Esophagus mucosa (tissue), 1 donor: ENCODE results near the gene WNT3A. TPM values are rescaled to one million over a fixed set of nuclear protein-coding genes. Genes with fewer than 3 reads are reported as not detected.
"Not testable (repeated sequence)": the region's sequence is repeated elsewhere in the genome, so short reads cannot be mapped to it uniquely, and the experiment has no call there.

Experiments used
- ATAC-seq: fragments of 200-7000 bp; cut with Tn5 transposase; one replicate; pipeline ENCODE4 v1.9.1; 2020
- total RNA-seq: library from RNA; stranded (reverse); gene quantifications from one replicate; pipeline ENCODE4 v1.2.4, GENCODE V29; 2023
- donor health status: DM: yes; HTN: yes; CAD: no.

WNT3A gene, protein sequence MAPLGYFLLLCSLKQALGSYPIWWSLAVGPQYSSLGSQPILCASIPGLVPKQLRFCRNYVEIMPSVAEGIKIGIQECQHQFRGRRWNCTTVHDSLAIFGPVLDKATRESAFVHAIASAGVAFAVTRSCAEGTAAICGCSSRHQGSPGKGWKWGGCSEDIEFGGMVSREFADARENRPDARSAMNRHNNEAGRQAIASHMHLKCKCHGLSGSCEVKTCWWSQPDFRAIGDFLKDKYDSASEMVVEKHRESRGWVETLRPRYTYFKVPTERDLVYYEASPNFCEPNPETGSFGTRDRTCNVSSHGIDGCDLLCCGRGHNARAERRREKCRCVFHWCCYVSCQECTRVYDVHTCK
- 0.44 TPM for total RNA-seq

DNA sequence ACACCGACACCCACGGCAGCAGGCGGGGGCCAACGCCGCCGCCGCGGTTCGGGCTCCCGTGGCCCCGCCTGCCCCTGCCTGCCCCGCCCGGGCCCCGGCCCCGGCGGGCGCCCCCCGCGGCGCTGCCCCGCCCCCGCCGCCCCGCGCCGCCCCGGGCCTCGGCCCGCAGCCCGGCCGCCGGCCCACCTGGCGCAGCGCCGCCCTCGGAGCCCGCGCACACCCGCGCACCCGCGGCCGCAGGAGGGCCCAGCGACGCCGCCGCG is at the start of gene WNT3A:
TSS of gene WNT3A (plus strand) at position 213 of the 263 bp plus-strand sequence. CDS start 131 bp downstream, outside the sequence.
- no peak for ATAC-seq

DNA sequence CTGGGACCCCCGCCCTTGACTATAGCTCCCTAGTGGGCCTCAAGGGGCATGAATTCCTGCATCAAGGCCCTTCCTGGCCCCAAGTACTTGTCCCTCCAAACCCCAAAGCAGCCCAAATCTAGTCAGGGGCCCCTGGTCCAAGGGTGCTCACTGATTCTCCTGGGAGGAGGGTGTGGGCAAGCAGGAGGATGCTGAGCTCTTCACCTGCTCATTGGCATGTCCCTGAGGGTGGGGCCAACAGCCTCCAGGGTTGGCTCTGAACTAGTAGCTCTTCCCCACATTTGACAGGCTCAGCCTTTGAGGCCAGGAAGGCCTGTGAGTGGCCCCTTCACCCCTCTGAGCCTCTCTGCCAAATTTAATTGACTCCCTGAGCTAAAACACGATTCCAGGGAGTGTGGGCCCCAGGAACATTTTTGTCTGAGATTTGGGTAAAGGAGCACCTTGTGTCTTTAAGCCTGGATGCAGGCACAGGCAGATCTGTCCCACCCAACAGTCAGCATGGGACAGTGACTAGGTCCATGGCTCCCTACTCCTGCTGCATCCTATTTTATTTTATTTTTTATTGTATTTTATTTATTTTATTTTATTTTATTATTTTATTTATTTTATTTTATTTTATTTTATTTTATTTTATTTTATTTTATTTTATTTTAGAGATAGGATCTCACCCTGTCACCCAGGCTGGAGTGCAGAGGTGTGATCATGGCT is 48.0 kb upstream of the WNT3A start:
- ATAC-seq: no peak

DNA sequence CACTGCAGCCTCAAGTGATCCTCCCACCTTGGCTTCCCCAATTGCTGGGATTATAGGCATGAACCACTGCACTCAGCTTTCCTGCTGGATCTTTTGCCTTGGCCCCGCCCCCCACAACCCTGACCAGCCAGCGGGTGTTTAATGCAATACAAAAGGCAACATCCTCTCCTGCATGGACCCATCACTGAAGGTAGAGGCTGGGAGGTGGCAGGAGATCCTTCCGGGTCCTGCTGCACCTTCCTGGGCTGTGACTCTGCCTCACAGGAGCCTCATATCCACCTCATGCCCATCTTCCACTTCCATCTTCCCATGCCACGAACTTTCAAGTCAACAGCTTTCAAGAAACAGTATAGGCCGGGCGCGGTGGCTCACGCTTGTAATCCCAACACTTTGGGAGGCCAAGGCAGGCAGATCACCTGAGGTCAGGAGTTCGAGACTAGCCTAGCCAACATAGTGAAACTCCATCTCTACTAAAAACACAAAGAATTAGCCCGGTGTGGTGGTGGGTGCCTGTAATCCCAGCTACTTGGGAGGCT is 47.4 kb upstream of the WNT3A start:
- ATAC-seq: no peak

DNA sequence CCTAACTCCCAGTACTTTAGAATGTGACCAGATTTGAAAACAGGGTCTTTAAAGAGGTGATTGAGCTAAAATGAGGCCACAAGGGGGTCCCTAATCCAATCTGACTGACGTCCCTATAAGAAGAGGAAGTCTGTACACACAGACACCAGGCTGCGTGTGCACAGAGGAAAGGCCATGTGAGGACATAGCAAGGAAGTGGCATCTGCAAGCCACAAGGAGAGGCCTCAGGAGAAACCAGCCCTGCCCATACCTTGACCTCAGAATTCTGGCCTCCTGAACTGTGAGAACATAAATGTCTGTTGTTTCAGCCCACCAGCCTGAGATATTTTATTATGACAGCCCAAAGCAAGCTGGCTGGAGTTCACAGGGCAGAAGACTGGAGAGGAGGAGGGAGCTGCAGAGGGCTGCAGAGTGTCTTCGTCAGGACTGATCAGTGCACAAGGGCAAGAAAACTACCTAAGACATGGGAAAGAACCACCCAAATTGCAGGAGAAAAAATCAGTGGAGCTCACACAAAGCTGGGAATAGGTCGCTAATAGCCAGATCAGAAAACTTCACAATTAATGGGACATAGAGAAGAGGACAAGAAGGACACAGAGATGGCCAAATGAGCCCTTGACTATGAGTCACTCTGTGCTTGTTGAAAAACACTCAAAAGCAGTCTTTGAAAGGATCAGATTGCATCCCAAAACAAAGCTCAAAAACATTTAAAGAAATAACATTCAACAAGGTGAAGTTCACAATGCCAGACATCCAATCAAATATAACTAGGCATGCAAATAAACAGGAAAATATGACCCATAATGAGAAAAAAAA is 44.9 kb upstream of the WNT3A start:
- ATAC-seq: no peak

DNA sequence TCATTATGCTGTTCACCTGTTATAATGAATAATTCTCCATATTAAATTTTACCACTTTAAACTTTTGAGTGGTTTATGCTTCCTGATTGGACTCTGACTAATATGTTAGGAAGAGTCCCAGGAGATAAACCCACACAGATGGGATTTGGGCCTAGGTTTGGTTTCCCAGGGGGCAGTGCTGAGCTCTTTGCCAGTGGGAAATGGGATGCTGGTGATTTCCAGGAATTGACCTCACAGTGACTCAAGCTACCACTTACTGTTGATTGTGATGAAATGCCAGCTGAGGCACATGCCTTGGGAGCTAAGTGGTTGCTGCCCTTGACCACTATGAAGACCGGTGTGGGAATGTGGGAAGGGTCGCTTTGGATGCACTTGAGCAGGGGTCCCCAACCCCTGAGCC is 40.1 kb upstream of the WNT3A start:
- not testable (repeated sequence) for ATAC-seq

DNA sequence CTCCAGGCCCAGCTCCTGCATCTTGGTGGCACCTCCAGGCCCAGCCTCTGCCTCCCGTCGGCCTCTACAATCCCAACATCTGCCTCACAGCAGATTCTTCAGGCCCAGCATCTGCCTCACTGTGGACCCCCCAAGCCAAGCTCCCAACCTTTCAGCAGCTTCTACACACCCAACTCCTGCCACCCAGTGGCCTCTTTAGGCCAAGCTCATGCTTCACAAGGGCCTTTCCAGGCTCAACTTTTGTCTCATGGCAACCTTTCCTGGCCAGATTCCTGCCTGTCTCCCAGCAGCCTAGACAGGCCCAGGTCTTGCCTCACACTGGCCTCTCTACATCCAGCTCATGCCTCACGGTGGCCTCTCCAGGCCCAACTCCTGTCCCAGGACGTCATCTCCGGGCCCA is 39.0 kb upstream of the WNT3A start:
- not testable (repeated sequence) for ATAC-seq

DNA sequence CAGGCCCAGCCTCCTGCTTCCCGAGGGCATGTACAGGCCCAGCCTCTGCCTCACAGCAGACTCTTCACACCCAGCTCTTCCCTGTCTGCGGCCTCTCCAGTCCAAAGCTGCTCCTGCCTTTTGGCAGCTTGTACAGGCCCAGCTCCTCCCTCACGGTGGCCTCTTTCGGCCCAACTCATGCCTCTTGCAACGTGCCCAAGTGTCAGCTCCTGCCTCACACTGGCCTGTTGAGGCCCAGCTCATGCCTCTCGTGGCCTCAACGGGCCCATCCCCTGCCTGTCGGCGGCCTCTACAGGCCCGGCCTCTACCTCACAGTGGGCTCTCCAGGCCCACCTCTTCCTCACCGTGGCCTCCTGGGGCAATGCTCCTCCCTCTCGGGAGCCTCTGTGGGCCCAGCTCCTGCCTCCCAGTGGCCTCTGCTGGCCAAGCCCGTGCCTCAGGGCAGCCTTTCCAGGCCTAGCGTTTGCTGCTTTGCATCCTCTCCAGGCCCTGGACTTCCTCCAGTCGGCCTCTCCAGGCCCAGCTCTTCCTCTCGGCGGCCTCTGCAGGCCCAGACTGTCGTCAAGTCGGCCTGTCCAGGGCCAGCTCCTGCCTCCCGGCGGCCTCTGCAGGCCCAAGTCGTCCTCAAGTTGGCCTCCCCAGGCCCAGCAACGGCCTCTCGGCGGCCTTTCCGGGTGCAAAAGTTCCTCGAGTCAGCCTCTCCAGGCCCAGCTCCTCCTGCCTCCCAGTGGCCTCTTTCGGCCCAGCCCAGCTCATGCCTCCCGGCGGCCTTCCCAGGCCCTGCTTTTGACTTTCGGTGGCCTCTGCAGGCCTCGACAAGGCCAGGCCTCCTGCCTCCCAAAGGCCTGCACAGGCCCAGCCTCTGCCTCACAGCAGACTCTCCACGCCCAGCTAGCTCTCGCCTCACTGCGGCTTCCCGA is 36.5 kb upstream of the WNT3A start:
- not testable (repeated sequence) for ATAC-seq

DNA sequence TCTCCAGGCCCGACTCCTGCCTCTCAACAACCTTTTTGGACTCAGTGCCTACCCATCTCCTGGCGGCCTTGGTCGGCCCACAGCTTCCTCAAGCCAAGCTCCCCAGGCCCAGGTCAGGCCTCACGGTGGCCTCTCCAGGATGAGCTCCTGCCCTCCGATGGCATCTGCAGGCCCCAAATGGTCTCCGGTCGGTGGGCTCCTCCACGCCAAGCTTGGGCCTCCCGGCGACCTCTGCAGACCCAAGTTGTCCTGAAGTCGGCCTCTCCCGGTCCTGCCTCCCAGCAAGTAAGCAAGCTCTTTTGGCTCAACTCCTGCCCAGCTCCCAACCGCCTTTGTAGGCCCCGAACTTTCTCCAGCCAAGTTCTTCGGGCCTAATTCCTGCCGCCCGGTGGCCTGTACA is 35.6 kb upstream of the WNT3A start:
- ATAC-seq: not testable (repeated sequence)

DNA sequence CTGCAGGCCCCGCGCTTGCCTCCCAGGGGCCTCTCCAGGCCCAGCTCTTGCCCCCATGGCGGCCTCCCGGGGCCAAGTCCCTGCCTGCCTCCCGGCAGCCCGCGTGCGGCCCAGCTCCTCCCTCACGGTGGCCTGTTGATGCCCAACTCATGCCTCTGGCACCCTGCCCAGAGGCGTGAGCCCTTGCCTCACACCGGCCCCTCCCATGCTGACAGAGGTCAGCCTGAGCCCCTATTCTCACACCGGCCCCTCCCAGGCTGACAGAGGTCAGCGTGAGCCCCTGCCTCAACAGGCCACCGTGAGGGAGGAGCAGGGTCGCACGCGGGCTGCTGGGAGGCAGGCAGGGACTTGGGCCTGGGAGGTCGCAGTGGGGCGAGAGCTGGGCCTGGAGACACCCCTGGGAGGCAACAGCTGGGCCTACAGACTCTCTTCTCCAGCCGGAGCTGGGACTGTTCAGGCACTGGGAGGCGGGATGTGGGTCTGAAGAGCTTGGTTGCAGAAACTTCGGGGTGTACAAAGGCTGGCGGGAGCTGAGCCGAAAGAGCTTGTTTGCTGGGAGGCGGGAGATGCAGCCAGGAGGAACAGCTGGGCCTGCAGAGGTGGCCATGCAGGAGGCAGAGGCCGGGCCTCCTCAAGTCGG is 35.0 kb upstream of the WNT3A start:
- ATAC-seq: not testable (repeated sequence)

DNA sequence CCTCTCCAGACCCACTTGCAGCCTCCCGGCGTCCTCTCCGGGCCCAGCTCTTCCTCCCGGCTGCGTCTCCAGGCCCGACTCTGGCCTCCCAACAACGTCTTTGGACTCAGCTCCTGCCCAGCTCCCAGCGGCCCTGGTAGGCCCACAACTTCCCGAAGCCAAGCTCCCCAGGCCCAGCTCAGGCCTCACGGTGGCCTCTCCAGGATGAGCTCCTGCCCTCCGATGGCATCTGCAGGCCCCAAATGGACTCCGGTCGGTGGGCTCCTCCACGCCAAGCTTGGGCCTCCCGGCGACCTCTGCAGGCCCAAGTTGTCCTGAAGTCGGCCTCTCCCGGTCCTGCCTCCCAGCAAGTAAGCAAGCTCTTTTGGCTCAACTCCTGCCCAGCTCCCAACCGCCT is 34.5 kb upstream of the WNT3A start:
- not testable (repeated sequence) for ATAC-seq

DNA sequence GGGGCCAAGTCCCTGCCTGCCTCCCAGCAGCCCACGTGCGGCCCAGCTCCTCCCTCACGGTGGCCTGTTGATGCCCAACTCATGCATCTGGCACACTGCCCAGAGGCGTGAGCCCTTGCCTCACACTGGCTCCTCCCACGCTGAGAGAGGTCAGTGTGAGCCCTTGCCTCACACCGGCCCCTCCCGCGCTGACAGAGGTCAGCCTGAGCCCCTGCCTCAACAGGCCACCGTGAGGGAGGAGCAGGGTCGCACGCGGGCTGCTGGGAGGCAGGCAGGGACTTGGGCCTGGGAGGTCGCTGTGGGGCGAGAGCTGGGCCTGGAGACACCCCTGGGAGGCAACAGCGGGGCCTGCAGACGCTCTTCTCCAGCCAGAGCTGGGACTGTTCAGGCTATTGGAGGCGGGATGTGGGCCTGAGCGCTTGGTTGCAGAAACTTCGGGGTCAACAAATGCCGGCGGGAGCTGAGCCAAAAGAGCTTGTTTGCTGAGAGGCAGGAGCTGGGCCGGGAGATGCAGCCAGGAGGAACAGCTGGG is 33.9 kb upstream of the WNT3A start:
- ATAC-seq: not testable (repeated sequence)

DNA sequence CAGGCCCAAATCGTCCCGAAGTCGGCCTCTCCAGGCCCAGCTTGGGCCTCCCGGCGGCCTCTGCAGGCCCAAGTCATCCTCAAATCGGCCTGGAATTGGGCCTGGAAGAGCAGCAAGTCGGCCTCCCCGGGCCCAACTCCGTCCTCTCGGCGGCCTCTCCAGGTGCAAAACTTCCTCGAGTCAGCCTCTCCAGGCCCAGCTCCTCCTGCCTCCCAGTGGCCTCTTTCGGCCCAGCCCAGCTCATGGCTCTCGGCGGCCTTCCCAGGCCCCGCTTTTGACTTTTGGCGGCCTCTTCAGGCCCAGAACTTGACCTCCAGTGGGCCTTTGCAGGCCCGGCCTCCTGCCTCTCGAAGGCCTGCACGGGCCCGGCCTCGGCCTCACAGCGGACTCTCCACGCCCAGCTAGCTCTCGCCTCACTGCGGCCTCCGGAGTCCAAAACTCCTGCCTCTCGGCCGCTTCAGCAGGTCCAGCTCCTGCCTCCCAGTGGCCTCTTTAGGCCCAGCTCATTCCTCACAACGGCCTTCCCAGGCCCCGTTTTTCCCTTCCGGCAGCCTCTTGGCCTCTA is 33.0 kb upstream of the WNT3A start:
- not testable (repeated sequence) for ATAC-seq

DNA sequence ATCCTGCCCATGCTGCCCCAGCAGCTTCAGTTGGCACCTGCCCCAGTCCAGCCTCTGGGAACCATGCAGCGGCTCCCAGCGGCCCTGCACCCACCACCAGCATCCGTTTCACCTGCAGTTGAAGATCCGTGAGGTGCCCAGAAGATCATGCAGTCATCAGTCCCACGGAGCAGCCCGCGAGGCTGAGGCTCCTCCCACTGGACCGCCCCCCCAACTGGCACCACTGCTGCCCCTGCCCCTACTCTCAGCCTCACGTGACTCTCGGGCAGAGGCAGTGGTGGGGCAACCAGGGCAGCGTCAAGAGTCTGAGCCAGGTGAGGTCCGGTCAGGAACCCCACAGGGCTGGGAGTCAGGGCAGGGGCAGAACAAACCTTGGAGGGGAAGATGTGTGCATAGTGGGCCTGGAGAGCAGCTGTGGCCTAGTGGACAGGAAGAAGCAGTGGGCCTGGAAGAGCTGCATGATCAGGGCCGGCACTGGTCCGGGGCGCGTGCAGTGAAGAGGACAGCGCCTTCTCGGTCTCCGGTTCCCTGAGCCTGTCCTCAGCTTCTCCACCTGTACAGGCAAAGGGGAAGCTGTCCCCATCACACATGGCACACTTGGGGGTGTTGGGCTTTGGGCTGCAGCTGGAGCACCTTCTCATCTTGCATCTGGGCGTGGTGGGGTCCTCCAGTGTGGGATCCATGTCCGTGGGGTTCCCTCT is 31.1 kb upstream of the WNT3A start:
- ATAC-seq: not testable (repeated sequence)

DNA sequence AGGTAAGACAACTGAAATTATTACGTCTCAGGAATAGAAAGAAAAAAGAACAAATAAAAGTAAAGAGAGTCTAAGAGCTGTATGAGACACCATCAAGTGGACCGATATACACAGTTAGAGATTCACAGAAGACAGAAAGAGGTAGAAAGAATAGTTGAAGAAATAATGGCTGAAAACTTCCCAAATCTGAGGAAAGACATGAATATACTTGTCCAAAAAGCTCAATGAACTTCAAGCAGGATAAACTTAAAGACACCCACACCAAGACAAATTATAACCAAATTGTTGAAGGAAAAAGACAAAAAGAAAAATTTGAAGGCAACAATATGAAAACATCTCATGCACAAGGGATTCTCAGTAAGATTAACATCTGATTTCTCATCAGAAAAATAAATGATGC is 19.6 kb upstream of the WNT3A start:
- ATAC-seq: no peak

DNA sequence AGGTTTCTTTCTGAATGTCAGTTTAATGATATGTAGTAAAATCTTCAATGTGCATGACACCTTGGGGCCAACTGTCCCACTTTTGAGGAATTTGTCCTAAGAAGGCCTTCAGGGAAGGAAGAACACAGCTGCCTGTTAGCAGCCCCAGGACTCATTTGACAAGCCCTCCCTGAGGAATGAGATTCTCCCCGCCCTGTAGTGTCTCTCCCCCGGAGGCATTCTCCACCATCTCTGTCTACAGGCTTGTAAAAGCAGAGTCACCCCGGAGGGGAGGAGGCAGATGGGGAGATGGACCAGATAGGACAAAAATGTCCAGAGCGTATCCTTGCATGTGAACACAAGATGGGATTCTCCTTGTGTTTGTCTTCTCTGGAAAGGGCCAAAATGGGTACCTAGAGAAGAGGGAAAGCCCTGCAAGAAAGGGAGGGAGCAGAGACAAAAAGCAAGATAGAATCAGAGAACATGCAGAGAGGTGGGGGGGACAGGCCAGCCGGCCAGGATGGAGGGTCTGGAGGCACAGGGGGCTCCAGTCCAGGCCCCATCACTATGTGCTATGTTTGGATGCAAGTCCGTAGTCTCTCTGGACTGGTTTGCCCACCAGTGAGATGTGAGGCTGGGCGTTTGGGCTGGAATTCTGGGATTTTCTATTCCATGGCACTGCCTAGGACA is 12.0 kb upstream of the WNT3A start:
- no peak for ATAC-seq

DNA sequence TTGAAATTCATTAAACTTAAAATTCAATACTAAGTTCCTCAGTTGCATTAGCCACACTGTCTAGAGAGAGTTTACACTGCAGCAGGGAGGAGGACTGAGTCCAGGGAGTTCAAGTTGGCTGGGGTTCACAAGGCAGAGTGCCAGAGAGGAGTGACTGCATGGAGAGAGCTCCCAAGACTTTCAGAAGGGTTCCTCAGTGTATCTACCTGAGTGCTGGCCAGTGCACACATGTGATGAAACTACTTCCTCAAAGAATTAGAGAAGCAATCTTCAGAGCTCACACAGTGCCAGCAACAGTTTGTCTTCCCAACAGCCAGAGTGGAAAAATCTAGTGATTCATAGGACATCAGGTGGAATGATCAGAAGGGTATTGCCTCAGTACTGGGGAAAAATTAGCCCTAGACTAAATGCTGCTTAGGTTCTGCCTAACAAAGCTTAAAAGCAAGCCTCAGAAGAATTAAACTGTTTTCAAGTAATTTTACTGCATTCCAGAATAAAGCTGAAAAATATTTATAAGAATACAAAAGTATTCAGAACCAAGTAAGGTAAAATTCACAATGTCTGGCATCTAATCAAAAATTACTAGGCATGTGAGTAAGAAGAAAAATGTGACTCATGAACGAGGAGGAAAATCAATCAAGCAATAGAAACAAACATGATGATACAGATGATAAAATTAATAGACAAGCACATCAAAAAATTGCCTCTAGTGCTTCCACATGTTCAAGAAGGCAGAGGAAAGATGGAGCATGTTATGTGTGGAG is 10.4 kb upstream of the WNT3A start:
- peak; percentile 50 for ATAC-seq

DNA sequence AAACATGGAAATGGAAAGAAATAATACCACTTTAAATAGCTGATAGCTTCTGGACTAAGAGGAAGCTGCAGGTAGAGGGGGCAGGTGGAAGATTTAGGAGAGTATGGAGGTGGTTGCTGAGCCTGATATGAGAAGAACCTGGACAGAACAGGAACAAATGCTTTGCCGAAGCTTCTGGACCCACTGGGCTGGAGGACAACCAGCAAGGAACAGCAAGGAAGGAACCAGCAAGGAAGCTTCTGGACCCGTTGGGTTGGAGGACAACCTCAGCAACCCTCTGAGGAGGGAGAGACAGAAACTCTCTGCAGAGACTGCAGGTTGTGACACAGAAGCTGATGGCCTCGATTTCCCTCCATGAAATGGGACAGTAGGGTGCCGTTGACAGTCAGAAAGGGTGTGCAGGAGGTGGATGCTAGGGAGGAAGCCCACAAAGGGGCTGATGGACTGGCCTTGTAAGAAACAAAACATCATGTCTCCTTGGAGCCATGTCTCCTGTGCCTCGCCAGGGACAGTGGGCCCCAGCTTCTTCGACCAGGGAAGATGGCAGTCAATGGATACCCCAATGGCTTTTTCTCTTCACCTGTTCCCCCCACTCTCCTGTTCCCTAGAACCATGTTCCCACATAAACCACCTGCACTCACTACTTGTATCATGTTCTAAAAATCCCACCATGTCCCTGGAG is 8.3 kb upstream of the WNT3A start:
- no peak for ATAC-seq
